Measurements from ENCODE around the gene XKR8.
"Not testable (repeated sequence)": the region's sequence is repeated elsewhere in the genome, so short reads cannot be mapped to it uniquely, and the experiment has no call there.

XKR8 gene

DNA sequence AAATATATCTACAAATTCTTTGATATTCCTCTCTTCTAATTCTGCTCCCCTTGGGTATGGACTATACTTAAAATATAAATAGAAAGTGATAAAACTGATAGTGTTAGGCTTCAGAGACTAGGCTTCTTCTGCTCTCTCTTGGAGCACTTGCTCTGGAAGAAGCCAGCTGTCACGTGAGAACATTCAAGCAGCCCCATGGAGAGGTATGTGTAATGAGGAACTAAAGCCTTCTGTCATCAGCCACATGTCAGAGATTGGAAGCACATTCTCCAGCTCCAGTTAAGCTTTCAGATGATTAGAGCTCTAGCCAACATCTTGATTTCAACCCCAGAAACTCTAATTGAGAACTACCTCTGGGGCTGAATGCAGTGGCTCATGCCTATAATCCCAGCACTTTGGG lies 34.3 kb downstream of the XKR8 start:
- DNase-seq, result no peak

DNA sequence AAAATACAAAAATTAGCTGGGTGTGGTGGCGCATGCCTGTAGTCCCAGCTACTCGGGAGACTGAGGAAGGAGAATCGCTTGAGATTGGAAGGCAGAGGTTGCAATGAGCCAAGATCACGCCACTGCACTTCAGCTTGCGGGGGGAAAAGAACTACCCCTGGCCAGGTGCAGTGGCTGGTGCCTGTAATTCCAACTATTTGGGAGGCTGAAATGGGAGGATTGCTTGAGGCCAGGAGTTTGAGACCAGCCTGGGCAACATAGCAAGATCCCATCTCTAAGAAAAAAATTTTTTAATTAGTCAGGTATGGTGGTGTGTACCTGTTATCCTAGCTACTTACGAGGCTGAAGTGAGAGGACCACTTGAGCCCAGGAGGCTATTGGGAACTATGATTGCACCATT lies 34.8 kb downstream of the XKR8 start:
- not testable (repeated sequence) for DNase-seq

GRCh38 chr1:27999055-27999454 lies 39.3 kb downstream of the XKR8 start:
- DNase-seq, result no peak

- DNase-seq, result no peak
Measured at GRCh38 chr1:28002600-28002999, 42.8 kb downstream of the XKR8 start.

DNA sequence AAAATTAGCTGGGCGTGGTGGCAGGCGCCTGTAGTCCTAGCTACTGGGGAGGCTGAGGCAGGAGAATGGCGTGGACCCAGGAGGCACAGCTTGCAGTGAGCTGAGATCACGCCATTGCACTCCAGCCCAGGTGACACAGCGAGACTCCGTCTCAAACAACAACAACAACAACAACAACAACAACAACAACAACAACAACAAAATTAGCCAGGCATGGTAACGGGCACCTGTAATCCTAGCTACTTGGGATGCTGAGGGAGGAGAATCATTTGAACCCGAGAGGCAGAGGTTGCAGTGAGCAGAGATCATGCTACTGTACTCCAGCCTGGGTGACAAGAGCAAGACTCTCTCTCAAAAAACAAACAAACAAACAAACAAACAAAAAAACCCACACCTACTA lies 43.3 kb downstream of the XKR8 start:
- DNase-seq, result not testable (repeated sequence)

DNA sequence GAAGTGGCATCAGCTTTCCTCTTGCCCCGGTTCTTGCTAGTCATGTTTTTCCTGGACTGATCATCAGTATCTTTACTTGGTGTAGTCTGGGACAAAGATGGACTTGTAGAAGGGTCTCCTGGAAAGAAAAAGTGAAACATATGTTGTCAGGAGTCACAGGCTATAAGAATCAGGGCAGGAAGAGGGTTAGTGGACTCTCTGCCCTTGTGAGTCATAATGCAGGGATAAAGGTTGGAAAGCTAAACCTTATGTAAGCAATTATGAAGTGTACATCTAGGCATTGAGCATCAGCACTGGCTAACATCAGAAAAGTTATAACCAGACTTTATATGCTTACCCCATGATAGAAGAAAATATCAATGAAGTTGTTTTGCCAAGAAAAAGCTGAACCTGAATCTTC lies 51.2 kb downstream of the XKR8 start:
- DNase-seq, result no peak
